B cell (primary cell): ENCODE measurements around the gene EHD2. TPM values are rescaled to one million over a fixed set of nuclear protein-coding genes. Genes with fewer than 3 reads are reported as not detected.
A peak's percentile ranks its signal among the peaks of the same experiment; 100 is the strongest.

Experiments
- ATAC-seq: fragments of 200-7000 bp; cut with Tn5 transposase; one replicate; pipeline ENCODE4 v1.10.0; 2021; ENCODE audit warnings: low read depth, mild to moderate bottlenecking, moderate number of reproducible peaks, moderate library complexity
- CTCF ChIA-PET: fragments of 350-600 bp; sonication (Branson Sonifier 250); formaldehyde crosslinking; loops from one replicate; lab custom pipeline; 2021; ENCODE audit warnings: antibody characterized with exemption, inconsistent platforms; lab: Charles Lee
- POLR2A ChIA-PET: fragments of 350-600 bp; sonication (Branson Sonifier 250); formaldehyde crosslinking; loops from one replicate; lab custom pipeline; 2021; ENCODE audit warnings: antibody characterized with exemption; lab: Charles Lee
- DNase-seq: peaks from one replicate; pipeline ENCODE4 v3.0.0; 2013
- H2AFZ ChIP-seq: 2 replicates; pipeline ENCODE4 v1.6.1; 2012; ENCODE audit warnings: mild to moderate bottlenecking, low read depth, low read length; ENCODE audit not compliant: insufficient read depth, poor library complexity, severe bottlenecking
- H3K27ac ChIP-seq, 2 donors: 1 replicate in 1 of 2; 2 replicates in 1 of 2; pipeline ENCODE4 v1.5.1; 2012 to 2013; ENCODE audit warnings: low read length in 2 of 2, mild to moderate bottlenecking in 2 of 2, moderate library complexity in 1 of 2
- H3K27me3 ChIP-seq, 4 experiments: fragments of 200-600 bp in 1 of 4; sonication (generic) in 1 of 4; replicated peaks in 1 of 4; 1 replicate in 2 of 4; 2 replicates in 2 of 4; pipeline versions ENCODE4 v1.6.1 to v1.7.0; 2013 to 2016; ENCODE audit warnings: low read length in 3 of 4, mild to moderate bottlenecking in 2 of 4, mixed read lengths in 1 of 4, moderate library complexity in 1 of 4; ENCODE audit not compliant: insufficient read depth in 4 of 4, control insufficient read depth in 3 of 4; ENCODE audit errors: control extremely low read depth in 1 of 4
- H3K36me3 ChIP-seq, 2 experiments: replicated peaks in 1 of 2; 1 replicate in 1 of 2; 2 replicates in 1 of 2; pipeline versions ENCODE4 v1.6.1 to v1.7.1; 2013; ENCODE audit warnings: low read length in 1 of 2; ENCODE audit not compliant: insufficient read depth in 2 of 2, control insufficient read depth in 1 of 2; ENCODE audit errors: control extremely low read depth in 1 of 2, extremely low read depth in 1 of 2
- H3K4me1 ChIP-seq, 2 donors: fragments of 200-600 bp in 1 of 2; sonication (generic) in 1 of 2; 1 replicate in 1 of 2; 2 replicates in 1 of 2; pipeline versions ENCODE4 v1.5.1 to v1.6.1; 2013 to 2017; ENCODE audit warnings: low read length in 2 of 2; ENCODE audit not compliant: control insufficient read depth in 2 of 2, insufficient read depth in 2 of 2
- H3K4me2 ChIP-seq: replicated peaks from 2 replicates; pipeline ENCODE3; 2012; ENCODE audit warnings: mild to moderate bottlenecking, low read depth, low read length; ENCODE audit not compliant: poor library complexity, severe bottlenecking
- H3K4me3 ChIP-seq, 5 experiments: fragments of 200-600 bp in 1 of 5; sonication (generic) in 1 of 5; 1 replicate in 3 of 5; 2 replicates in 2 of 5; pipeline versions ENCODE4 v1.5.1 to v1.7.0; 2011 to 2016; ENCODE audit warnings: low read length in 4 of 5, mild to moderate bottlenecking in 4 of 5, low read depth in 2 of 5, control low read depth in 1 of 5, moderate library complexity in 1 of 5; ENCODE audit not compliant: insufficient read depth in 1 of 5; ENCODE audit errors: control extremely low read depth in 1 of 5, extremely low read depth in 1 of 5
- H3K79me2 ChIP-seq: fragments of 200-600 bp; sonication (generic); one replicate; pipeline ENCODE4 v1.6.0; 2016; ENCODE audit warnings: low read length; ENCODE audit not compliant: control insufficient read depth, insufficient read depth
- H3K9ac ChIP-seq: fragments of 200-600 bp; sonication (generic); 2 replicates; pipeline ENCODE4 v1.6.1; 2017; ENCODE audit warnings: mild to moderate bottlenecking, low read length, moderate library complexity
- H3K9me3 ChIP-seq, 3 donors: one replicate each; pipeline versions ENCODE4 v1.6.1 to v1.7.1; 2013; ENCODE audit warnings: low read length in 2 of 3; ENCODE audit not compliant: control insufficient read depth in 2 of 3, insufficient read depth in 1 of 3; ENCODE audit errors: control extremely low read depth in 1 of 3
- H4K20me1 ChIP-seq: 2 replicates; pipeline ENCODE4 v1.6.0; 2012; ENCODE audit warnings: mild to moderate bottlenecking, low read length; ENCODE audit not compliant: insufficient read depth, control insufficient read depth, poor library complexity, severe bottlenecking
- H3K27ac Mint-ChIP-seq: one replicate; pipeline ENCODE4 v1.8.0; 2021; ENCODE audit warnings: mixed read lengths
- H3K27me3 Mint-ChIP-seq: one replicate; pipeline ENCODE4 v1.8.0; 2021; ENCODE audit warnings: mixed read lengths
- H3K4me1 Mint-ChIP-seq: one replicate; pipeline ENCODE4 v1.8.0; 2021; ENCODE audit warnings: mixed read lengths
- H3K4me3 Mint-ChIP-seq: one replicate; pipeline ENCODE4 v1.8.0; 2021; ENCODE audit warnings: mixed read lengths
- H3K9me3 Mint-ChIP-seq: one replicate; pipeline ENCODE4 v1.8.0; 2022; ENCODE audit warnings: mixed read lengths; ENCODE audit not compliant: insufficient read depth
- EZH2 ChIP-seq: IDR thresholded peaks from 2 replicates; pipeline ENCODE4 v1.6.1; 2012; ENCODE audit warnings: borderline replicate concordance, low read depth, mild to moderate bottlenecking, moderate library complexity, low read length; ENCODE audit not compliant: insufficient read depth, poor library complexity, severe bottlenecking
- WGBS: methylation state at CpG from one replicate; pipeline ENCODE4 v1.1.5; 2013; ENCODE audit warnings: missing lambda C conversion rate; ENCODE audit not compliant: insufficient coverage; 5-methylcytosine and 5-hydroxymethylcytosine counted together
- intact Hi-C: fragments of 100-400 bp; cut with micrococcal nuclease; formaldehyde crosslinking; loops from one replicate; pipeline ENCODE4 v1.10.0; 2022
- polyA plus RNA-seq: library from polyadenylated mRNA; depleted of rRNA; stranded (reverse); fragments of >200 nt; gene quantifications from 2 replicates; pipeline ENCODE4 v1.2.3, GENCODE V29; 2012
- total RNA-seq, 2 donors: library from RNA; stranded (reverse); fragments of 120-200 nt in 1 of 2; gene quantifications; 1 replicate in 1 of 2; 2 replicates in 1 of 2; pipeline versions ENCODE4 v1.2.3 to v1.2.4, GENCODE V29; 2013 to 2022
- TF ChIP-seq, protein P1 (sequence below): fragments of 200-600 bp; IDR thresholded peaks from one replicate; pipeline ENCODE4 v1.8.0; 2022; ENCODE audit warnings: antibody characterized with exemption, mild to moderate bottlenecking

EHD2 gene
- total and polyA plus RNA-seq, 2 donors (not counting 1 experiment from before 2014, with no cell fraction given), result not detected

DNA sequence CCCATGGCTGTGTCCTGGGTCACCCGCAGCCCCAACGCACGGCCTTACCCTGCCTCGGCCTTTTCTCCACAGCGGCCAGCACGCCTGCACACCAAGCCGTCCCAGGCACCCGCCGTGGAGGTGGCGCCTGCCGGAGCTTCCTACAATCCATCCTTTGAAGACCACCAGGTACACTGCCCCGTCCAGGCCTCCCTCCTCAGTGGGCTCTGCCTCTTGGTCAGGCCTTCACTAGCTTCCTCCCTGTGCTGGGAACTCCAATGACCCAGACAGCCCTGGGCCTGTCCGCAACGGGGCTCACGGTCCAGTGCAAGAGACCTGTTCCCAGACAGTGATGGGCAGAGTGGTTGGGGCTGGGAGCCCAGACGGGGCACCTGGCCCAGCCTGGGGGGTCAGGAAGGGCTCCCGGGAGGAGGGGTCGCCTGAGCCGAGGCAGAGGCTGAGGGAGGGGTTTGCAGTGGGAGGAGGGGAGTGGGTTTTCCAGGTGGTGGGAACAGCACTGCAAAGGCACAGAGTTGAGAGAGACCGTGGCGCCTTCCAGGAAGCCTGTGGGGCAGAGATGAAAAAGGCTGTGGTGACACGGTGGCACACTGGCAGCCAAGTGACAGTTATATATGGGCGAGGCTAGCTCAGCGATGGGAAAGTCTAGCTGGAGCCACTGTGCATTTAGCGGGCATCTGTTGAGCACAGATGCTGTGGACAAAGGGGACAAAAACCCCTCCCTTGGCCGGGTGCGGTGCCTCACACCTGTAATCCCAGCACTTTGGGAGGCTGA, 39.4 kb downstream of the EHD2 start:
- intact Hi-C loops, result no loop called here
- Histone ChIP-seq H3K4me1 (peaks cover 5 to 19% of the 10 kb centered on the region in 2 donors), H3K79me2 (peaks cover 23% of the 10 kb centered on the region), H2AFZ (no peak overlapping the region), H3K9me3 (peaks cover 0 to 4% (median 0%) of the 10 kb centered on the region in 3 donors), H3K4me3 (no peak overlapping the region), H3K27ac (no peak overlapping the region), H3K9ac (no peak overlapping the region), H3K4me2 (no peak overlapping the region), H3K27me3 (no peaks in the 10 kb centered on the region), H3K36me3 (peaks cover 0 to 89% of the 10 kb centered on the region in 2 experiments), H4K20me1 (peaks cover 84% of the 10 kb centered on the region)
- no peaks in the 10 kb centered on the region for H3K27me3 Mint-ChIP-seq
- DNase-seq, result peak; percentile 15
- ChIA-PET CTCF (no interaction called here), POLR2A (no interaction called here)
- TF ChIP-seq EZH2, result no peak
- TF ChIP-seq, protein P1, sequence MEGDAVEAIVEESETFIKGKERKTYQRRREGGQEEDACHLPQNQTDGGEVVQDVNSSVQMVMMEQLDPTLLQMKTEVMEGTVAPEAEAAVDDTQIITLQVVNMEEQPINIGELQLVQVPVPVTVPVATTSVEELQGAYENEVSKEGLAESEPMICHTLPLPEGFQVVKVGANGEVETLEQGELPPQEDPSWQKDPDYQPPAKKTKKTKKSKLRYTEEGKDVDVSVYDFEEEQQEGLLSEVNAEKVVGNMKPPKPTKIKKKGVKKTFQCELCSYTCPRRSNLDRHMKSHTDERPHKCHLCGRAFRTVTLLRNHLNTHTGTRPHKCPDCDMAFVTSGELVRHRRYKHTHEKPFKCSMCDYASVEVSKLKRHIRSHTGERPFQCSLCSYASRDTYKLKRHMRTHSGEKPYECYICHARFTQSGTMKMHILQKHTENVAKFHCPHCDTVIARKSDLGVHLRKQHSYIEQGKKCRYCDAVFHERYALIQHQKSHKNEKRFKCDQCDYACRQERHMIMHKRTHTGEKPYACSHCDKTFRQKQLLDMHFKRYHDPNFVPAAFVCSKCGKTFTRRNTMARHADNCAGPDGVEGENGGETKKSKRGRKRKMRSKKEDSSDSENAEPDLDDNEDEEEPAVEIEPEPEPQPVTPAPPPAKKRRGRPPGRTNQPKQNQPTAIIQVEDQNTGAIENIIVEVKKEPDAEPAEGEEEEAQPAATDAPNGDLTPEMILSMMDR, result no peak
- no peak overlapping the region for H3K27ac Mint-ChIP-seq
- no peak for ATAC-seq
- 79% methylated on average over 27 of the region's 27 CpGs for WGBS
- peaks cover 12% of the 10 kb centered on the region for H3K4me1 Mint-ChIP-seq
- H3K4me3 Mint-ChIP-seq, result no peak overlapping the region
- no peaks in the 10 kb centered on the region for H3K9me3 Mint-ChIP-seq

GRCh38 chr19:47754206-47755064, 41.2 kb downstream of the EHD2 start:
- no peak overlapping the region for H3K27ac Mint-ChIP-seq
- Histone ChIP-seq H4K20me1 (peaks cover 67% of the 10 kb centered on the region), H3K36me3 (peaks cover 0 to 86% of the 10 kb centered on the region in 2 experiments), H3K4me1 (peaks cover 0 to 3% of the 10 kb centered on the region in 2 donors), H3K27ac (no peak overlapping the region), H3K4me3 (no peak overlapping the region), H3K27me3 (no peaks in the 10 kb centered on the region), H3K79me2 (peaks cover 10% of the 10 kb centered on the region), H2AFZ (no peak overlapping the region), H3K4me2 (no peak overlapping the region), H3K9ac (no peak overlapping the region), H3K9me3 (peaks cover 0 to 9% (median 2%) of the 10 kb centered on the region in 3 donors)
- POLR2A ChIA-PET, result no interaction called here
- 97% methylated on average over 19 of the region's 37 CpGs for WGBS
- H3K27me3 Mint-ChIP-seq, result no peaks in the 10 kb centered on the region
- H3K9me3 Mint-ChIP-seq, result no peaks in the 10 kb centered on the region
- H3K4me1 Mint-ChIP-seq, result no peaks in the 10 kb centered on the region
- TF ChIP-seq EZH2, result no peak
- TF ChIP-seq, protein P1, result no peak
- no peak overlapping the region for H3K4me3 Mint-ChIP-seq
- ATAC-seq (no peak), DNase-seq (peak; percentile 16)
- intact Hi-C loops, result no loop called here
- CTCF ChIA-PET, result no interaction called here
